GM13976 (cell line): Measurements from ENCODE around the gene DYNLRB2.

Source experiments
- DNase-seq: peaks from one replicate; pipeline ENCODE4 v3.0.0; 2012; ENCODE audit warnings: low spot score
- CTCF ChIP-seq: IDR thresholded peaks from 2 replicates; pipeline ENCODE4 v1.5.1; 2012; ENCODE audit warnings: borderline replicate concordance, mild to moderate bottlenecking; ENCODE audit not compliant: insufficient read depth; ENCODE audit errors: extremely low read depth, missing control alignments, control extremely low read depth
- in situ Hi-C: fragments of 300-500 bp; cut with MboI; formaldehyde crosslinking; loops from one replicate; pipeline ENCODE4 v1.12.0; 2022; ENCODE audit warnings: low sequenced_read_pairs, mixed read lengths, inconsistent platforms; ENCODE audit not compliant: unreplicated experiment

DYNLRB2 gene

GRCh38 chr16:80525420-80525819 lies 15.4 kb upstream of the DYNLRB2 start:
- no peak for DNase-seq
- in situ Hi-C loops: loop anchor here (10.0 kb wide), 1 partner anchor 299 kb away; no protein-coding TSS in a partner anchor
- TF ChIP-seq CTCF: no peak

GRCh38 chr16:80526418-80527061 lies 14.3 kb upstream of the DYNLRB2 start:
- in situ Hi-C loops: loop anchor here (10.0 kb wide), 1 partner anchor 298 kb away; no protein-coding TSS in a partner anchor
- TF ChIP-seq CTCF: peak; percentile 63
- DNase-seq: peak; percentile 59

GRCh38 chr16:80527297-80527696 lies 13.5 kb upstream of the DYNLRB2 start:
- peak; percentile 71 for TF ChIP-seq CTCF

GRCh38 chr16:80530479-80530878 lies 10.3 kb upstream of the DYNLRB2 start:
- in situ Hi-C loops: no loop called here
- no peak for TF ChIP-seq CTCF
- no peak for DNase-seq

More at GRCh38 chr16:80527297-80527696, 13.5 kb upstream of the DYNLRB2 start:
- in situ Hi-C loops: loop anchor here (10.0 kb wide), 1 partner anchor 298 kb away; no protein-coding TSS in a partner anchor
- DNase-seq: peak; percentile 60

GRCh38 chr16:80536238-80536637 lies 4.6 kb upstream of the DYNLRB2 start:
- TF ChIP-seq CTCF: no peak
- DNase-seq: no peak
- in situ Hi-C loops: no loop called here

- in situ Hi-C loops: loop anchor here (10.0 kb wide), 1 partner anchor 264 kb away; the partner anchor contains the start of gene CDYL2
- no peak for DNase-seq
- no peak for TF ChIP-seq CTCF
These were observed 507 bp downstream of the DYNLRB2 start for GRCh38 chr16:80541306-80541694.
